Prostate gland (tissue), 2 donors: ENCODE measurements around the gene OR10H4. TPM values are rescaled to one million over a fixed set of nuclear protein-coding genes. Genes with fewer than 3 reads are reported as not detected.
"Not testable (repeated sequence)": the region's sequence is repeated elsewhere in the genome, so short reads cannot be mapped to it uniquely, and the experiment has no call there.

ENCODE experiments used
- DNase-seq: peaks from one replicate; pipeline ENCODE4 v3.0.0-alpha.2; 2019; ENCODE audit warnings: low spot score
- H3K27ac ChIP-seq, 2 donors: fragments of 200-600 bp; sonication (generic); 2 replicates each; pipeline ENCODE4 v1.5.1; 2017 to 2019
- H3K27me3 ChIP-seq: fragments of 200-600 bp; sonication (generic); replicated peaks from 2 replicates; pipeline ENCODE4 v1.5.1; 2019; ENCODE audit not compliant: insufficient read depth
- H3K36me3 ChIP-seq, 2 donors: fragments of 200-600 bp; sonication (generic); 1 replicate in 1 of 2; 2 replicates in 1 of 2; pipeline versions ENCODE4 v1.5.1 to v1.8.1; 2017 to 2019
- H3K4me1 ChIP-seq: fragments of 200-600 bp; sonication (generic); replicated peaks from 2 replicates; pipeline ENCODE4 v1.5.1; 2019
- H3K4me3 ChIP-seq, 2 donors: fragments of 200-600 bp; sonication (generic); 2 replicates each; pipeline ENCODE4 v1.5.1; 2017 to 2019
- H3K9me3 ChIP-seq: fragments of 200-600 bp; sonication (generic); 2 replicates; pipeline ENCODE4 v1.5.1; 2017
- POLR2A ChIP-seq: fragments of 450-650 bp; IDR thresholded peaks from one replicate; pipeline ENCODE4 v1.6.1; 2016; ENCODE audit warnings: antibody characterized with exemption, mild to moderate bottlenecking
- POLR2AphosphoS5 ChIP-seq: sonication (generic); formaldehyde crosslinking; IDR thresholded peaks from one replicate; pipeline ENCODE4 v1.6.1; 2017; ENCODE audit warnings: antibody characterized with exemption
- whole genome bisulfite sequencing: methylation state at CpG from one replicate; pipeline ENCODE4 v1.1.5; 2018; 5-methylcytosine and 5-hydroxymethylcytosine counted together
- intact Hi-C: fragments of 100-400 bp; cut with DNase I; formaldehyde crosslinking; loops from one replicate; pipeline ENCODE4 v1.14.2; 2022
- total RNA-seq, 2 donors: library from RNA; depleted of rRNA; stranded (reverse); fragments of >200 nt; gene quantifications; one replicate each; pipeline ENCODE4 v1.1.0, GENCODE V29; 2016
- TF ChIP-seq, protein P1 (sequence below), 4 experiments: fragments of 200-600 bp in 2 of 4; fragments of 450-650 bp in 2 of 4; sonication (generic) in 2 of 4; IDR thresholded peaks; 1 replicate in 3 of 4; 2 replicates in 1 of 4; pipeline ENCODE4 v1.5.1; 2016 to 2019; ENCODE audit warnings: antibody characterized with exemption in 4 of 4, mild to moderate bottlenecking in 2 of 4, moderate library complexity in 2 of 4

Gene OR10H4
- total RNA-seq, 2 donors from 2014 or later: not detected

DNA sequence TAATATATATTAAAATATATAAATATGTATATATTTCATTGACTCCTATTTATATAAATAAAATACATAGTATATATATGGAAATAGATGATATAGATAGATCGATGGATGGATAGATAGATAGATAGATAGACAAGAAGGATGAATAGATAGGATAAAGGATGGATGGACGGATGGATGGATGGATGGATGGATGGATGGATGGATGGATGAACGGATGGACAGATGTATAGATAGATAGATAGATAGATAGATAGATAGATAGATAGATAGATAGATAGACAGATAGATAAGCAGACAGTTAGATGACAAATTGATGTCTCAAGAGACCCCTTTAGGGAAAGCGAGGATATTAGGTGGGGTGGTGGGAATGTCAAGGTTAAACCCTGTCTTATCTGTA, 29.6 kb upstream of the OR10H4 start:
- Histone ChIP-seq H3K27me3 (no peaks in the 10 kb centered on the region), H3K9me3 (no peaks in the 10 kb centered on the region), H3K36me3 (no peaks in the 10 kb centered on the region), H3K4me1 (no peaks in the 10 kb centered on the region), H3K4me3 (no peak overlapping the region), H3K27ac (no peak overlapping the region)
- TF ChIP-seq POLR2AphosphoS5 (no peak), POLR2A (no peak)
- TF ChIP-seq, protein P1, sequence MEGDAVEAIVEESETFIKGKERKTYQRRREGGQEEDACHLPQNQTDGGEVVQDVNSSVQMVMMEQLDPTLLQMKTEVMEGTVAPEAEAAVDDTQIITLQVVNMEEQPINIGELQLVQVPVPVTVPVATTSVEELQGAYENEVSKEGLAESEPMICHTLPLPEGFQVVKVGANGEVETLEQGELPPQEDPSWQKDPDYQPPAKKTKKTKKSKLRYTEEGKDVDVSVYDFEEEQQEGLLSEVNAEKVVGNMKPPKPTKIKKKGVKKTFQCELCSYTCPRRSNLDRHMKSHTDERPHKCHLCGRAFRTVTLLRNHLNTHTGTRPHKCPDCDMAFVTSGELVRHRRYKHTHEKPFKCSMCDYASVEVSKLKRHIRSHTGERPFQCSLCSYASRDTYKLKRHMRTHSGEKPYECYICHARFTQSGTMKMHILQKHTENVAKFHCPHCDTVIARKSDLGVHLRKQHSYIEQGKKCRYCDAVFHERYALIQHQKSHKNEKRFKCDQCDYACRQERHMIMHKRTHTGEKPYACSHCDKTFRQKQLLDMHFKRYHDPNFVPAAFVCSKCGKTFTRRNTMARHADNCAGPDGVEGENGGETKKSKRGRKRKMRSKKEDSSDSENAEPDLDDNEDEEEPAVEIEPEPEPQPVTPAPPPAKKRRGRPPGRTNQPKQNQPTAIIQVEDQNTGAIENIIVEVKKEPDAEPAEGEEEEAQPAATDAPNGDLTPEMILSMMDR (IDR thresholded peaks at IDR 0.05): no peak
- intact Hi-C loops: no loop called here
- WGBS: 84% methylated on average over 4 of the region's 4 CpGs
- DNase-seq: no peak

DNA sequence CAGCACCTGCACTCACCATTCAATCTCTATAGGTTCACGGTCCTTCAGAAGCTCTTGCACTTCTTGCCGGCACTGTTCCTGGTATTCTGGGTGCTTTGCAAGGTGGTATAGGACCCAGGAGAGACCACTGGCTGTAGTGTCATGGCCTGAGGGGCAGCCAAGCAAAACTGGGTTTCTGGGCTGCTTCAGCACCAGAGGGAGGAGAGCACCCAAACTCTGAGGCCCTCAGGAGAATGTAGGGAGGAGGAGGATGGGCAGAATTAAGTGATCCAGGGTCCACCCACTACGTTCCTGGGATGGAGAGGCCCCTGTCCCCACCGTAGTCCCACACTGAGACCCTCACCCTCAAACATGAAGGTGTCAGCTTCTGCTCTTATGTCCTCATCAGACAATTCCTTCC, 26.8 kb upstream of the OR10H4 start:
- H3K27me3 ChIP-seq: no peaks in the 10 kb centered on the region

DNA sequence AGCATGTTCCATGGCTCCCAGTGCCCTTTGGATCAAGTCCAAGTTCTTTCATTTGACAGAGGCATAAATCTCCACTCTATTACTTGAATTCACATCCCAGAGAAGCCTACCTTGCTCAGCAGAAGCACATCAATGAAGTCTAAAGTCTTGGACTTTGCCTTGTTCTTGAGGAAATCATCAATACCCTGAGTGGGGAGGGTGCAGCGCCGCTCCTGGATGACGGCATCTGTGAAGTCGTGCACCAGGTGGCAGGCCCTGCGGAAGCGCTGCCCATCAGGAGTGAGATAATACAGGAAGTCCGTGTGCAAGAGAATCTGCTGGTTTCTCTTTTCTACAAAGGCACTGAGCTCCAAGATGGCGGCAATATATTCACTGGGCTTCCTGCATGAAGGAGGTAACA, 25.1 kb upstream of the OR10H4 start:
- Histone ChIP-seq H3K36me3 (no peaks in the 10 kb centered on the region), H3K4me1 (no peaks in the 10 kb centered on the region), H3K27ac (no peak overlapping the region), H3K9me3 (no peaks in the 10 kb centered on the region), H3K4me3 (no peak overlapping the region), H3K27me3 (no peaks in the 10 kb centered on the region)
- 76% methylated on average over 8 of the region's 8 CpGs for WGBS
- no peak for DNase-seq
- intact Hi-C loops: no loop called here
- TF ChIP-seq, protein P1 (IDR thresholded peaks at IDR 0.05): no peak
- TF ChIP-seq POLR2AphosphoS5 (no peak), POLR2A (no peak)

More for the DNA sequence above, 26.8 kb upstream of the OR10H4 start:
- no peak overlapping the region for H3K27ac ChIP-seq
- H3K4me1 ChIP-seq: no peaks in the 10 kb centered on the region
- 81% methylated on average over 4 of the region's 4 CpGs for WGBS
- intact Hi-C loops: no loop called here
- H3K9me3 ChIP-seq: no peaks in the 10 kb centered on the region
- DNase-seq: no peak
- TF ChIP-seq POLR2A: no peak
- TF ChIP-seq, protein P1 (IDR thresholded peaks at IDR 0.05): no peak
- TF ChIP-seq POLR2AphosphoS5: no peak
- H3K36me3 ChIP-seq: no peaks in the 10 kb centered on the region
- H3K4me3 ChIP-seq: no peak overlapping the region

DNA sequence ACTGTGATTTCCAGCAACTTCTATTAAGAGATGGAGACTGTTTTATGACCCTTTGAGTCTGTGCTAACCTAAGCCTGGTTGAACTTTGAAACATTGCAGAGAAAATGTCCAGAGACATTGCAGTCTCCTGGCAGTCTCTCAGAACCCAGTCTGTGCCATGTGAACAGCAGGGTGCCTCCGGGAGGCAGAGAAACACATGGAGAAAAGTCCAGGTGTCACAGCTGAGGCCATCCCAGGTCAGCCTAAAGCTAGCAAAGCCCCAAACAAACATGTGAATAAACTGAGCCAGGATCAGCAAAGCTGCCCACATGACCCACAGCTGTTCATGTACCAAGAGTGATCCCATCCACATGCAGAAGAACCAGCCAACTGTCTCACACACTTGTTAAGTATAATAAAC, 22.3 kb upstream of the OR10H4 start:
- 81% methylated on average over 1 of the region's 1 CpG for WGBS
- H3K27me3 ChIP-seq: no peaks in the 10 kb centered on the region
- H3K4me1 ChIP-seq: no peaks in the 10 kb centered on the region
- H3K4me3 ChIP-seq: no peak overlapping the region
- no peak overlapping the region for H3K27ac ChIP-seq
- intact Hi-C loops: no loop called here
- no peaks in the 10 kb centered on the region for H3K36me3 ChIP-seq
- TF ChIP-seq POLR2A: no peak
- TF ChIP-seq, protein P1 (IDR thresholded peaks at IDR 0.05): no peak
- H3K9me3 ChIP-seq: no peaks in the 10 kb centered on the region
- no peak for DNase-seq

DNA sequence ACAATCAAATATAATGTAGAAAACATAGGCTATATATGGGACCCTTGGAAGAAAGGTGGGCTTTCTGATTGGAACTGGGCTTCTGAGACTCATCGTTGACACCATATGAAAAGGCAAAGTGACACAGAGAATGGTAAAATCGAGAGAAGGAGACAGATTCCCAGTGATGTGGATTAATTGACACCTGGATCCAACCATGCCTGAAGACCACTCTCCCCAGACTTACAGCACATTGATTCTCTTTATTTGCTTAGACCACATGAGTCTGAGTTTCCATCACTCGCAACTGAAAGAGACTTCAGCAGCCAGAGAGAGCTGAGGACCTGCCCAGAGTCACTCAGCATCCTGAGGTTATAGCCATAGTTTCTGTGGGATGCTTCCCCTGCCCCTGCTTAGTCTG, 20.5 kb upstream of the OR10H4 start:
- intact Hi-C loops: no loop called here
- H3K9me3 ChIP-seq: no peaks in the 10 kb centered on the region
- H3K4me1 ChIP-seq: no peaks in the 10 kb centered on the region
- H3K36me3 ChIP-seq: no peaks in the 10 kb centered on the region
- H3K27ac ChIP-seq: no peak overlapping the region
- DNase-seq: no peak
- no peak overlapping the region for H3K4me3 ChIP-seq
- WGBS: 80% methylated on average over 3 of the region's 3 CpGs
- no peak for TF ChIP-seq POLR2AphosphoS5
- no peaks in the 10 kb centered on the region for H3K27me3 ChIP-seq

DNA sequence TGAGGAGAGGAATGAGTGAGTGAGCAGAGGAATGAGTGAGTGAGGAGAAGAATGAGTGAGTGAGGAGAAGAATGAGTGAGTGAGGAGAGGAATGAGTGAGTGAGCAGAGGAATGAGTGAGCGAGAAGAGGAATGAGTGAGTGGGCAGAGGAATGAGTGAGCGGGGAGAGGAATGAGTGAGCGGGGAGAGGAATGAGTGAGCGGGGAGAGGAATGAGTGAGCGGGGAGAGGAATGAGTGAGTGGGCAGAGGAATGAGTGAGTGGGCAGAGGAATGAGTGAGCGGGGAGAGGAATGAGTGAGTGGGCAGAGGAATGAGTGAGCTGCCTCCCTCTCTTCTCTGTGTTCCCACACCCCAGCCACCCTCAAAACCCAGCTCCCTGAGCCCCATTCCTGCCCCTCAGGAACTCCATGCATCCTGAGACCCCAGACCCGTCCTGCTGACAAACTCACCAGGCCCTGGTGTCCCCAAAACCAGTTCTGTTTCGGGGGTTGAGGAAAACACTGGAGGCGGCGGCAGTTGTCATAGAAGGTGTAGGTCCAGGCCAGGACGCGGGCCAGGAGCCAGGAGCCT, 15.0 kb upstream of the OR10H4 start:
- peak overlapping the region; percentile 59 to 84 for H3K27ac ChIP-seq
- intact Hi-C loops, H3K4me1 ChIP-seq, H3K27me3 ChIP-seq, H3K36me3 ChIP-seq, H3K4me3 ChIP-seq, H3K9me3 ChIP-seq: not testable (repeated sequence)
- DNase-seq: peak; percentile 48
- WGBS: 81% methylated on average over 11 of the region's 12 CpGs
